ENCODE data around the gene NEK11.
"Not testable (repeated sequence)": the region's sequence is repeated elsewhere in the genome, so short reads cannot be mapped to it uniquely, and the experiment has no call there.

Gene NEK11

DNA sequence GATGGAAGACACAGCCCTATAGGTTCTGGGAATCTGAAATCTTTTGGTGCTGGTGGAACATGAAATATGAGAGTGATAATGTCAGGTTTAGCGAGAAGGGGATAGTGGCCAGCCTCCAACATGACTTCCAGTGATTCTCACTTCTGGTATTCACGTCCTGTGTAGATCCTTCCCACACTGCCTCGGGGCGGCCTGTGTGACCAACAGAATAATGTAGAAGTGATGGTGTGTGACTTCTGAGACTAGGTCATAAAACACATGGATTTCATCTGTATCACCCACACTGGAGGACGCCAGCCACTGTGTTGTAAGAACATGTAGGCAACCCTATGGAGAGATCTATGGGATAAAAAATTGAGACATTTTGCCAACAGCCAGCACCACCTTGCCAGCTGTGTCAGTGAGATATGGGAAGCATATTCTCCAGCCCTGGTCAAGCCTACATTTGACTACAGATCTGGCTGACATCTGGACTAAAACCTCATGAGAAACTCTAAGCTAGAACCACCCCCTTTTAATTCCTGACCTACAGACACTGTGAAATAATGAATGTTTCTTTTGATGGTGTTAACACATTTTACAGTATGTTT lies 329.4 kb downstream of the NEK11 start:
- TF ChIP-seq, protein P1, sequence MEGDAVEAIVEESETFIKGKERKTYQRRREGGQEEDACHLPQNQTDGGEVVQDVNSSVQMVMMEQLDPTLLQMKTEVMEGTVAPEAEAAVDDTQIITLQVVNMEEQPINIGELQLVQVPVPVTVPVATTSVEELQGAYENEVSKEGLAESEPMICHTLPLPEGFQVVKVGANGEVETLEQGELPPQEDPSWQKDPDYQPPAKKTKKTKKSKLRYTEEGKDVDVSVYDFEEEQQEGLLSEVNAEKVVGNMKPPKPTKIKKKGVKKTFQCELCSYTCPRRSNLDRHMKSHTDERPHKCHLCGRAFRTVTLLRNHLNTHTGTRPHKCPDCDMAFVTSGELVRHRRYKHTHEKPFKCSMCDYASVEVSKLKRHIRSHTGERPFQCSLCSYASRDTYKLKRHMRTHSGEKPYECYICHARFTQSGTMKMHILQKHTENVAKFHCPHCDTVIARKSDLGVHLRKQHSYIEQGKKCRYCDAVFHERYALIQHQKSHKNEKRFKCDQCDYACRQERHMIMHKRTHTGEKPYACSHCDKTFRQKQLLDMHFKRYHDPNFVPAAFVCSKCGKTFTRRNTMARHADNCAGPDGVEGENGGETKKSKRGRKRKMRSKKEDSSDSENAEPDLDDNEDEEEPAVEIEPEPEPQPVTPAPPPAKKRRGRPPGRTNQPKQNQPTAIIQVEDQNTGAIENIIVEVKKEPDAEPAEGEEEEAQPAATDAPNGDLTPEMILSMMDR (conservative IDR thresholded peaks at IDR 0.05; ENCODE audit: low read length) = no peak
- no peak for TF ChIP-seq EZH2phosphoT487 (IDR thresholded peaks at IDR 0.05; ENCODE audit: borderline replicate concordance)
- no peaks in the 10 kb centered on the region for H3K79me2 ChIP-seq (ENCODE audit: insufficient read depth, low read length)
- H3K36me3 ChIP-seq (ENCODE audit: insufficient read depth, low read length) = no peaks in the 10 kb centered on the region
- no peak overlapping the region for H3K4me2 ChIP-seq (ENCODE audit: low read depth, low read length, poor library complexity, severe bottlenecking)
- H3K9me2 ChIP-seq (replicated peaks; ENCODE audit: low read depth, low read length) = no peaks in the 10 kb centered on the region
- H3K9me3 ChIP-seq (ENCODE audit: insufficient read depth, low read depth, low read length) = no peaks in the 10 kb centered on the region
- peaks cover 10% of the 10 kb centered on the region for H3K4me1 ChIP-seq (ENCODE audit: insufficient read depth, low read length, poor library complexity, severe bottlenecking)
- no peak overlapping the region for H3K9ac ChIP-seq (ENCODE audit: low read depth, low read length, poor library complexity, severe bottlenecking)
- no peaks in the 10 kb centered on the region for H3F3A ChIP-seq (ENCODE audit: low read depth)
- H3K4me3 ChIP-seq (ENCODE audit: low read length, poor library complexity, severe bottlenecking) = no peak overlapping the region
- H2AFZ ChIP-seq (ENCODE audit: low read length) = no peak overlapping the region
- no peaks in the 10 kb centered on the region for H3K27me3 ChIP-seq (ENCODE audit: insufficient read depth, low read length, poor library complexity, severe bottlenecking)
- no peaks in the 10 kb centered on the region for H4K20me1 ChIP-seq (ENCODE audit: insufficient read depth, low read length, poor library complexity, severe bottlenecking)

- no peaks in the 10 kb centered on the region for H3F3A ChIP-seq (ENCODE audit: low read depth)
- TF ChIP-seq EZH2phosphoT487 (IDR thresholded peaks at IDR 0.05; ENCODE audit: borderline replicate concordance) = no peak
- TF ChIP-seq, protein P1 (conservative IDR thresholded peaks at IDR 0.05; ENCODE audit: low read length) = no peak
- no peak overlapping the region for H3K4me2 ChIP-seq (ENCODE audit: low read depth, low read length, poor library complexity, severe bottlenecking)
- H3K79me2 ChIP-seq (ENCODE audit: insufficient read depth, low read length) = no peaks in the 10 kb centered on the region
- no peaks in the 10 kb centered on the region for H3K36me3 ChIP-seq (ENCODE audit: insufficient read depth, low read length)
- no peaks in the 10 kb centered on the region for H3K9me3 ChIP-seq (ENCODE audit: insufficient read depth, low read depth, low read length)
- no peaks in the 10 kb centered on the region for H3K9me2 ChIP-seq (replicated peaks; ENCODE audit: low read depth, low read length)
- peaks cover 10% of the 10 kb centered on the region for H3K4me1 ChIP-seq (ENCODE audit: insufficient read depth, low read length, poor library complexity, severe bottlenecking)
- no peaks in the 10 kb centered on the region for H4K20me1 ChIP-seq (ENCODE audit: insufficient read depth, low read length, poor library complexity, severe bottlenecking)
- H3K4me3 ChIP-seq (ENCODE audit: low read length, poor library complexity, severe bottlenecking) = no peak overlapping the region
- H3K9ac ChIP-seq (ENCODE audit: low read depth, low read length, poor library complexity, severe bottlenecking) = no peak overlapping the region
- H2AFZ ChIP-seq (ENCODE audit: low read length) = no peak overlapping the region
- no peaks in the 10 kb centered on the region for H3K27me3 ChIP-seq (ENCODE audit: insufficient read depth, low read length, poor library complexity, severe bottlenecking)
Observed at GRCh38 chr3:131357275-131357674, 330.6 kb downstream of the NEK11 start.

DNA sequence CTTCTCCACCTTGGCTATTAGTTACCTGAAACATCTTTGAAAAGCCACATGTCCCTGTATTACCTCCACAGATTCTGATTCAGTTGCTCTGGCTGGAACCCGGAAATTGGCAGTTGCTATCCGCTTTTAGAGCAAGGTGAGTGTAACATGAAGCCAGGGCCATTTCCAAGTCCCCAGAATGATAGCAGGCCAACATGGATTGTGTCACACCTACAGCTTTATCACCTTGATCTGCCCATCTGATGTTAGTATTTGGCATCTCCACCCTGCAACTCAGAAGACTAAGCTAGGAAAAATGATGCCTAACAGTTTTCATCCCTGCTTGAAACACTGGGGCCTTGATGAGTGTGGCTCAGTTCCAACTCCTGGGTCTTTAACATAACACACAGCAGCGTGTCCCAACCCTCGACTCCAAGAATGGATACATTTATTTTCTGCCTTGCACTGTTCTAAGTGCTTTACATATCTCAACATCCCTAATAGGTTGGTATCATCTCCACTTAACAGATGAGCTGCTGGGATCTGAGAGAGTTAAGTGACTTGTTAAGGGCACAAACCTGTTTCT lies 333.6 kb downstream of the NEK11 start:
- H3K27me3 ChIP-seq (ENCODE audit: insufficient read depth, low read length, poor library complexity, severe bottlenecking) = no peaks in the 10 kb centered on the region
- TF ChIP-seq EZH2phosphoT487 (IDR thresholded peaks at IDR 0.05; ENCODE audit: borderline replicate concordance) = no peak
- TF ChIP-seq, protein P1 (conservative IDR thresholded peaks at IDR 0.05; ENCODE audit: low read length) = no peak
- H4K20me1 ChIP-seq (ENCODE audit: insufficient read depth, low read length, poor library complexity, severe bottlenecking) = no peaks in the 10 kb centered on the region
- H3K4me3 ChIP-seq (ENCODE audit: low read length, poor library complexity, severe bottlenecking) = no peak overlapping the region
- H3K9ac ChIP-seq (ENCODE audit: low read depth, low read length, poor library complexity, severe bottlenecking) = no peak overlapping the region
- H3K4me1 ChIP-seq (ENCODE audit: insufficient read depth, low read length, poor library complexity, severe bottlenecking) = no peaks in the 10 kb centered on the region
- no peaks in the 10 kb centered on the region for H3K79me2 ChIP-seq (ENCODE audit: insufficient read depth, low read length)
- no peaks in the 10 kb centered on the region for H3K9me2 ChIP-seq (replicated peaks; ENCODE audit: low read depth, low read length)
- no peaks in the 10 kb centered on the region for H3F3A ChIP-seq (ENCODE audit: low read depth)
- H3K9me3 ChIP-seq (ENCODE audit: insufficient read depth, low read depth, low read length) = no peaks in the 10 kb centered on the region
- no peak overlapping the region for H3K4me2 ChIP-seq (ENCODE audit: low read depth, low read length, poor library complexity, severe bottlenecking)
- no peak overlapping the region for H2AFZ ChIP-seq (ENCODE audit: low read length)
- no peaks in the 10 kb centered on the region for H3K36me3 ChIP-seq (ENCODE audit: insufficient read depth, low read length)

GRCh38 chr3:131361066-131361463 lies 334.4 kb downstream of the NEK11 start:
- not testable (repeated sequence) for H3K79me2 ChIP-seq (ENCODE audit: insufficient read depth, low read length); H3K4me3 ChIP-seq (ENCODE audit: low read length, poor library complexity, severe bottlenecking); H4K20me1 ChIP-seq (ENCODE audit: insufficient read depth, low read length, poor library complexity, severe bottlenecking); H3K27me3 ChIP-seq (ENCODE audit: insufficient read depth, low read length, poor library complexity, severe bottlenecking); H3K9me2 ChIP-seq (replicated peaks; ENCODE audit: low read depth, low read length); H3F3A ChIP-seq (ENCODE audit: low read depth); H3K9ac ChIP-seq (ENCODE audit: low read depth, low read length, poor library complexity, severe bottlenecking); H3K9me3 ChIP-seq (ENCODE audit: insufficient read depth, low read depth, low read length); H3K4me1 ChIP-seq (ENCODE audit: insufficient read depth, low read length, poor library complexity, severe bottlenecking); H2AFZ ChIP-seq (ENCODE audit: low read length); H3K36me3 ChIP-seq (ENCODE audit: insufficient read depth, low read length); H3K4me2 ChIP-seq (ENCODE audit: low read depth, low read length, poor library complexity, severe bottlenecking)

Data from Loucy (cell line).